Measurements from ENCODE around the gene THSD7A. TPM values are rescaled to one million over a fixed set of nuclear protein-coding genes. Genes with fewer than 3 reads are reported as not detected.
"Not testable (repeated sequence)": the region's sequence is repeated elsewhere in the genome, so short reads cannot be mapped to it uniquely, and the experiment has no call there.

THSD7A gene
- total and polyA plus RNA-seq, 2 donors, result 4.5 to 30.8 TPM

- no peak for DNase-seq (ENCODE audit: extremely low spot score)
- Histone ChIP-seq H3K27ac (ENCODE audit: low read depth) (no peak overlapping the region), H3K4me1 (ENCODE audit: insufficient read depth) (no peaks in the 10 kb centered on the region), H3K36me3 (ENCODE audit: insufficient read depth) (no peaks in the 10 kb centered on the region), H3K4me3 (ENCODE audit: low read depth, low read length) (no peak overlapping the region)
- WGBS, result 79% methylated on average over 1 of the region's 1 CpG
These were observed 293.2 kb downstream of the THSD7A start for GRCh38 chr7:11538751-11539299.

GRCh38 chr7:11533229-11533820 is 298.7 kb downstream of the THSD7A start:
- Histone ChIP-seq H3K36me3 (ENCODE audit: insufficient read depth) (no peaks in the 10 kb centered on the region), H3K4me3 (ENCODE audit: low read depth, low read length) (no peak overlapping the region), H3K4me1 (ENCODE audit: insufficient read depth) (no peaks in the 10 kb centered on the region), H3K27ac (ENCODE audit: low read depth) (no peak overlapping the region)
- no peak for DNase-seq (ENCODE audit: extremely low spot score)
- 37% methylated on average over 3 of the region's 3 CpGs for WGBS

GRCh38 chr7:11529382-11529781 is 302.6 kb downstream of the THSD7A start:
- no peak for DNase-seq (ENCODE audit: extremely low spot score)
- no peaks in the 10 kb centered on the region for H3K4me1 ChIP-seq (ENCODE audit: insufficient read depth)
- 72% methylated on average over 3 of the region's 3 CpGs for WGBS
- no peak overlapping the region for H3K27ac ChIP-seq (ENCODE audit: low read depth)
- no peak overlapping the region for H3K4me3 ChIP-seq (ENCODE audit: low read depth, low read length)
- H3K36me3 ChIP-seq (ENCODE audit: insufficient read depth), result no peaks in the 10 kb centered on the region

GRCh38 chr7:11527707-11528106 is 304.3 kb downstream of the THSD7A start:
- H3K4me1 ChIP-seq (ENCODE audit: insufficient read depth), result no peaks in the 10 kb centered on the region
- H3K36me3 ChIP-seq (ENCODE audit: insufficient read depth), result no peaks in the 10 kb centered on the region
- DNase-seq (ENCODE audit: extremely low spot score), result no peak
- 91% methylated on average over 2 of the region's 2 CpGs for WGBS
- no peak overlapping the region for H3K27ac ChIP-seq (ENCODE audit: low read depth)
- no peak overlapping the region for H3K4me3 ChIP-seq (ENCODE audit: low read depth, low read length)

GRCh38 chr7:11524476-11525397 is 307.3 kb downstream of the THSD7A start:
- Histone ChIP-seq H3K4me3 (ENCODE audit: low read depth, low read length) (no peak overlapping the region), H3K36me3 (ENCODE audit: insufficient read depth) (no peaks in the 10 kb centered on the region), H3K27ac (ENCODE audit: low read depth) (no peak overlapping the region), H3K4me1 (ENCODE audit: insufficient read depth) (no peaks in the 10 kb centered on the region)
- WGBS, result 84% methylated on average over 5 of the region's 5 CpGs
- DNase-seq (ENCODE audit: extremely low spot score), result no peak

GRCh38 chr7:11521964-11522499 is 310.0 kb downstream of the THSD7A start:
- H3K36me3 ChIP-seq (ENCODE audit: insufficient read depth); DNase-seq (ENCODE audit: extremely low spot score); H3K4me3 ChIP-seq (ENCODE audit: low read depth, low read length); H3K4me1 ChIP-seq (ENCODE audit: insufficient read depth); H3K27ac ChIP-seq (ENCODE audit: low read depth): not testable (repeated sequence)
- WGBS, result 83% methylated on average over 2 of the region's 2 CpGs

GRCh38 chr7:11517853-11518252 is 314.1 kb downstream of the THSD7A start:
- no peak overlapping the region for H3K27ac ChIP-seq (ENCODE audit: low read depth)
- no peak overlapping the region for H3K4me3 ChIP-seq (ENCODE audit: low read depth, low read length)
- no peak for DNase-seq (ENCODE audit: extremely low spot score)
- H3K4me1 ChIP-seq (ENCODE audit: insufficient read depth), result no peaks in the 10 kb centered on the region
- WGBS, result 93% methylated on average over 1 of the region's 1 CpG
- H3K36me3 ChIP-seq (ENCODE audit: insufficient read depth), result no peaks in the 10 kb centered on the region

- no peaks in the 10 kb centered on the region for H3K4me1 ChIP-seq (ENCODE audit: insufficient read depth)
- no peak overlapping the region for H3K27ac ChIP-seq (ENCODE audit: low read depth)
These were observed 315.7 kb downstream of the THSD7A start for GRCh38 chr7:11516328-11516727.

GRCh38 chr7:11513460-11513859 is 318.5 kb downstream of the THSD7A start:
- Histone ChIP-seq H3K4me3 (ENCODE audit: low read depth, low read length) (no peak overlapping the region), H3K27ac (ENCODE audit: low read depth) (no peak overlapping the region), H3K4me1 (ENCODE audit: insufficient read depth) (no peaks in the 10 kb centered on the region), H3K36me3 (ENCODE audit: insufficient read depth) (no peaks in the 10 kb centered on the region)
- 58% methylated on average over 1 of the region's 1 CpG for WGBS
- DNase-seq (ENCODE audit: extremely low spot score), result no peak

More at GRCh38 chr7:11516328-11516727, 315.7 kb downstream of the THSD7A start:
- Histone ChIP-seq H3K36me3 (ENCODE audit: insufficient read depth) (no peaks in the 10 kb centered on the region), H3K4me3 (ENCODE audit: low read depth, low read length) (no peak overlapping the region)
- WGBS, result 89% methylated on average over 3 of the region's 3 CpGs
- DNase-seq (ENCODE audit: extremely low spot score), result no peak

GRCh38 chr7:11507929-11508328 is 324.1 kb downstream of the THSD7A start:
- H3K36me3 ChIP-seq (ENCODE audit: insufficient read depth), result no peaks in the 10 kb centered on the region
- no peak overlapping the region for H3K27ac ChIP-seq (ENCODE audit: low read depth)
- no peak overlapping the region for H3K4me3 ChIP-seq (ENCODE audit: low read depth, low read length)
- no peak for DNase-seq (ENCODE audit: extremely low spot score)
- 98% methylated on average over 1 of the region's 1 CpG for WGBS
- no peaks in the 10 kb centered on the region for H3K4me1 ChIP-seq (ENCODE audit: insufficient read depth)

GRCh38 chr7:11506417-11506816 is 325.6 kb downstream of the THSD7A start:
- H3K27ac ChIP-seq (ENCODE audit: low read depth), result no peak overlapping the region
- H3K4me3 ChIP-seq (ENCODE audit: low read depth, low read length), result no peak overlapping the region
- no peaks in the 10 kb centered on the region for H3K36me3 ChIP-seq (ENCODE audit: insufficient read depth)
- no peak for DNase-seq (ENCODE audit: extremely low spot score)
- no peaks in the 10 kb centered on the region for H3K4me1 ChIP-seq (ENCODE audit: insufficient read depth)

- H3K4me1 ChIP-seq (ENCODE audit: insufficient read depth), result no peaks in the 10 kb centered on the region
- no peak overlapping the region for H3K4me3 ChIP-seq (ENCODE audit: low read depth, low read length)
- no peak overlapping the region for H3K27ac ChIP-seq (ENCODE audit: low read depth)
- DNase-seq (ENCODE audit: extremely low spot score), result no peak
- 83% methylated on average over 3 of the region's 3 CpGs for WGBS
- no peaks in the 10 kb centered on the region for H3K36me3 ChIP-seq (ENCODE audit: insufficient read depth)
These were observed 326.5 kb downstream of the THSD7A start for GRCh38 chr7:11505471-11505985.

- H3K4me3 ChIP-seq (ENCODE audit: low read depth, low read length), result no peak overlapping the region
- no peaks in the 10 kb centered on the region for H3K36me3 ChIP-seq (ENCODE audit: insufficient read depth)
- DNase-seq (ENCODE audit: extremely low spot score), result no peak
- no peak overlapping the region for H3K27ac ChIP-seq (ENCODE audit: low read depth)
- 59% methylated on average over 1 of the region's 1 CpG for WGBS
- no peaks in the 10 kb centered on the region for H3K4me1 ChIP-seq (ENCODE audit: insufficient read depth)
These were observed 339.7 kb downstream of the THSD7A start for GRCh38 chr7:11492307-11492706.

Data from urinary bladder (tissue), 4 donors.